ENCODE data around the gene TRIM2.

The TRIM2 gene

GRCh38 chr4:153325558-153325957 is 121.3 kb downstream of the TRIM2 start:
- Histone ChIP-seq H2AK5ac (ENCODE audit: low read length) (no peak overlapping the region), H4K91ac (ENCODE audit: low read depth, low read length) (no peak overlapping the region), H4K12ac (ENCODE audit: low read depth, low read length) (no peak overlapping the region), H3K9ac (ENCODE audit: low read length) (no peak overlapping the region), H3K4me1 (ENCODE audit: control insufficient read depth in 1 of 2, insufficient read depth in 2 of 2, low read length in 2 of 2) (no peaks in the 10 kb centered on the region), H3K14ac (ENCODE audit: low read length) (no peak overlapping the region), H3K27me3 (ENCODE audit: insufficient read depth, low read length) (no peaks in the 10 kb centered on the region), H3K4me2 (ENCODE audit: low read length) (no peak overlapping the region), H4K8ac (ENCODE audit: low read depth, low read length) (no peak overlapping the region), H3K36me3 (ENCODE audit: control insufficient read depth in 1 of 2, insufficient read depth in 2 of 2, low read length in 2 of 2) (no peaks in the 10 kb centered on the region), H3K79me2 (ENCODE audit: control insufficient read depth, insufficient read depth, low read length, poor library complexity) (no peaks in the 10 kb centered on the region), H3K18ac (ENCODE audit: low read length) (no peak overlapping the region), H2BK12ac (ENCODE audit: low read length) (no peak overlapping the region), H3K27ac (ENCODE audit: low read depth, low read length) (no peak overlapping the region), H3K23ac (ENCODE audit: low read length) (no peak overlapping the region), H2BK5ac (ENCODE audit: low read depth, low read length, poor library complexity) (no peak overlapping the region), H2BK120ac (ENCODE audit: insufficient read depth, low read length, poor library complexity) (no peak overlapping the region), H2AFZ (ENCODE audit: insufficient read depth, low read length, poor library complexity) (no peak overlapping the region), H3K79me1 (ENCODE audit: low read length) (no peaks in the 10 kb centered on the region), H3K4me3 (ENCODE audit: low read depth, low read length) (no peak overlapping the region), H3K4ac (ENCODE audit: low read depth, low read length) (no peak overlapping the region), H3K9me3 (ENCODE audit: insufficient read depth, low read depth, low read length) (no peaks in the 10 kb centered on the region)
- DNase-seq, result no peak
- no CpG with 5 or more reads among the region's 2 CpGs for WGBS (ENCODE audit: extremely low coverage, insufficient coverage, insufficient read length)

GRCh38 chr4:153326513-153326912 is 122.3 kb downstream of the TRIM2 start:
- H3K4me2 ChIP-seq (ENCODE audit: low read length), result no peak overlapping the region

GRCh38 chr4:153327247-153327646 is 123.0 kb downstream of the TRIM2 start:
- no peak overlapping the region for H3K4ac ChIP-seq (ENCODE audit: low read depth, low read length)
- H2AK5ac ChIP-seq (ENCODE audit: low read length), result no peak overlapping the region
- H2BK5ac ChIP-seq (ENCODE audit: low read depth, low read length, poor library complexity), result no peak overlapping the region
- no peak overlapping the region for H4K91ac ChIP-seq (ENCODE audit: low read depth, low read length)
- H3K27ac ChIP-seq (ENCODE audit: low read depth, low read length), result no peak overlapping the region
- H3K9me3 ChIP-seq (ENCODE audit: insufficient read depth, low read depth, low read length), result no peaks in the 10 kb centered on the region
- no peaks in the 10 kb centered on the region for H3K79me2 ChIP-seq (ENCODE audit: control insufficient read depth, insufficient read depth, low read length, poor library complexity)
- no peak for DNase-seq
- H3K18ac ChIP-seq (ENCODE audit: low read length), result no peak overlapping the region
- no peaks in the 10 kb centered on the region for H3K79me1 ChIP-seq (ENCODE audit: low read length)
- H3K36me3 ChIP-seq (ENCODE audit: control insufficient read depth in 1 of 2, insufficient read depth in 2 of 2, low read length in 2 of 2), result no peaks in the 10 kb centered on the region
- no peak overlapping the region for H2BK12ac ChIP-seq (ENCODE audit: low read length)
- H4K8ac ChIP-seq (ENCODE audit: low read depth, low read length), result no peak overlapping the region
- no peak overlapping the region for H3K4me3 ChIP-seq (ENCODE audit: low read depth, low read length)
- no peaks in the 10 kb centered on the region for H3K27me3 ChIP-seq (ENCODE audit: insufficient read depth, low read length)
- no peak overlapping the region for H3K9ac ChIP-seq (ENCODE audit: low read length)
- no peak overlapping the region for H3K4me2 ChIP-seq (ENCODE audit: low read length)
- no peak overlapping the region for H4K12ac ChIP-seq (ENCODE audit: low read depth, low read length)
- no peaks in the 10 kb centered on the region for H3K4me1 ChIP-seq (ENCODE audit: control insufficient read depth in 1 of 2, insufficient read depth in 2 of 2, low read length in 2 of 2)
- H3K14ac ChIP-seq (ENCODE audit: low read length), result no peak overlapping the region
- no CpG with 5 or more reads among the region's 1 CpG for WGBS (ENCODE audit: extremely low coverage, insufficient coverage, insufficient read length)
- no peak overlapping the region for H3K23ac ChIP-seq (ENCODE audit: low read length)
- H2AFZ ChIP-seq (ENCODE audit: insufficient read depth, low read length, poor library complexity), result no peak overlapping the region
- H2BK120ac ChIP-seq (ENCODE audit: insufficient read depth, low read length, poor library complexity), result no peak overlapping the region

More at GRCh38 chr4:153326513-153326912, 122.3 kb downstream of the TRIM2 start:
- Histone ChIP-seq H2BK5ac (ENCODE audit: low read depth, low read length, poor library complexity) (no peak overlapping the region), H3K14ac (ENCODE audit: low read length) (no peak overlapping the region), H4K12ac (ENCODE audit: low read depth, low read length) (no peak overlapping the region), H3K27ac (ENCODE audit: low read depth, low read length) (no peak overlapping the region), H3K9me3 (ENCODE audit: insufficient read depth, low read depth, low read length) (no peaks in the 10 kb centered on the region), H3K4me3 (ENCODE audit: low read depth, low read length) (no peak overlapping the region), H3K9ac (ENCODE audit: low read length) (no peak overlapping the region), H2AK5ac (ENCODE audit: low read length) (no peak overlapping the region), H3K27me3 (ENCODE audit: insufficient read depth, low read length) (no peaks in the 10 kb centered on the region), H3K36me3 (ENCODE audit: control insufficient read depth in 1 of 2, insufficient read depth in 2 of 2, low read length in 2 of 2) (no peaks in the 10 kb centered on the region), H3K4ac (ENCODE audit: low read depth, low read length) (no peak overlapping the region), H4K91ac (ENCODE audit: low read depth, low read length) (no peak overlapping the region), H2AFZ (ENCODE audit: insufficient read depth, low read length, poor library complexity) (no peak overlapping the region), H3K18ac (ENCODE audit: low read length) (no peak overlapping the region), H3K23ac (ENCODE audit: low read length) (no peak overlapping the region), H2BK120ac (ENCODE audit: insufficient read depth, low read length, poor library complexity) (no peak overlapping the region), H2BK12ac (ENCODE audit: low read length) (no peak overlapping the region), H3K79me2 (ENCODE audit: control insufficient read depth, insufficient read depth, low read length, poor library complexity) (no peaks in the 10 kb centered on the region), H3K4me1 (ENCODE audit: control insufficient read depth in 1 of 2, insufficient read depth in 2 of 2, low read length in 2 of 2) (no peaks in the 10 kb centered on the region), H3K79me1 (ENCODE audit: low read length) (no peaks in the 10 kb centered on the region), H4K8ac (ENCODE audit: low read depth, low read length) (no peak overlapping the region)
- no peak for DNase-seq
- WGBS (ENCODE audit: extremely low coverage, insufficient coverage, insufficient read length), result no CpG with 5 or more reads among the region's 11 CpGs

GRCh38 chr4:153332936-153333335 is 128.7 kb downstream of the TRIM2 start:
- Histone ChIP-seq H2AK5ac (ENCODE audit: low read length) (no peak overlapping the region), H3K79me1 (ENCODE audit: low read length) (no peaks in the 10 kb centered on the region), H3K27me3 (ENCODE audit: insufficient read depth, low read length) (no peaks in the 10 kb centered on the region), H3K14ac (ENCODE audit: low read length) (no peak overlapping the region), H3K18ac (ENCODE audit: low read length) (no peak overlapping the region), H2AFZ (ENCODE audit: insufficient read depth, low read length, poor library complexity) (no peak overlapping the region), H3K9me3 (ENCODE audit: insufficient read depth, low read depth, low read length) (no peaks in the 10 kb centered on the region), H4K91ac (ENCODE audit: low read depth, low read length) (no peak overlapping the region), H3K79me2 (ENCODE audit: control insufficient read depth, insufficient read depth, low read length, poor library complexity) (no peaks in the 10 kb centered on the region), H3K4ac (ENCODE audit: low read depth, low read length) (no peak overlapping the region), H2BK12ac (ENCODE audit: low read length) (no peak overlapping the region), H3K4me1 (ENCODE audit: control insufficient read depth in 1 of 2, insufficient read depth in 2 of 2, low read length in 2 of 2) (no peaks in the 10 kb centered on the region), H2BK5ac (ENCODE audit: low read depth, low read length, poor library complexity) (no peak overlapping the region), H3K9ac (ENCODE audit: low read length) (no peak overlapping the region), H3K4me3 (ENCODE audit: low read depth, low read length) (no peak overlapping the region), H2BK120ac (ENCODE audit: insufficient read depth, low read length, poor library complexity) (no peak overlapping the region), H3K4me2 (ENCODE audit: low read length) (no peak overlapping the region), H3K23ac (ENCODE audit: low read length) (no peak overlapping the region), H3K27ac (ENCODE audit: low read depth, low read length) (no peak overlapping the region), H4K12ac (ENCODE audit: low read depth, low read length) (no peak overlapping the region), H4K8ac (ENCODE audit: low read depth, low read length) (no peak overlapping the region), H3K36me3 (ENCODE audit: control insufficient read depth in 1 of 2, insufficient read depth in 2 of 2, low read length in 2 of 2) (no peaks in the 10 kb centered on the region)
- no peak for DNase-seq
- no CpG with 5 or more reads among the region's 2 CpGs for WGBS (ENCODE audit: extremely low coverage, insufficient coverage, insufficient read length)

All from trophoblast cell (in vitro differentiated cells and primary cell).